HL-60/S4 (cell line): Measurements from ENCODE around the gene MYO7B.
"Not testable (repeated sequence)": the region's sequence is repeated elsewhere in the genome, so short reads cannot be mapped to it uniquely, and the experiment has no call there.

Experiments used
- in situ Hi-C: fragments of 300-500 bp; cut with MboI; formaldehyde crosslinking; loops from 2 replicates; pipeline ENCODE4 v1.14.3; 2022; ENCODE audit warnings: low sequenced_read_pairs

Gene MYO7B

DNA sequence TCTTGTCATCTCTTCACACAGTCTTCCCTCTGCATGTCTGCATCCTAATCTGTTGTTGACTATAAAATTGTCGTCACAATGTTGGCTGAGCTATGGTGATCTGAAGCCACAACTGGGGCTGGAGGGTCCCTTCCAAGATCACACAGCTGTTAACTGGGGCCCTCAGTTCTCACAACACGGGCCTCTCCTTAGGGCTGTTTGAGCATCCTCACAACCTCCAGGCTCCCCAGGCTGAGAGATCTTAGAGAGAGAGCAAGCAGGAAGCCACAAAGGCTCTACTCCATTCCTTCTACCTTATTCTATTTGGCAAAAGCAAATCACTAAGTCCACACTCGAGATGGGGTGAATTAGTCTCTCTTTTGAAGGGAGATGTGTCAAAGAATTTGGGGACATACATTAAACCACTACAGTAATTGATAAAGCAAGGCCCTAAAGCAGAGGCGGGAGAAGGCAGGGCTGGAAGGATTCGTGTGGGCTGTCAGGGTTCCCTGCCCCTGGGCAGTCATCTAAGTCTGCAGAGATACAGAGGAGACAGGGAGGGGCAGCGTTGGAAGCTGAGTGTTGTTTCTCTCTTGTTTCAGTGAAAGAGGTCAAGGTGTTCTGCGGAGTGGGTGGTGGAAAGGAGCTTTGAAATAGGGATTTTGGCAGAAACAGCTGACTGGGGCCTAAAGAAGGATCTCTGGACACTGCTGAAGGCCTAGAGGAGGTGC is 15.9 kb downstream of the MYO7B start:
- in situ Hi-C loops, result no loop called here

DNA sequence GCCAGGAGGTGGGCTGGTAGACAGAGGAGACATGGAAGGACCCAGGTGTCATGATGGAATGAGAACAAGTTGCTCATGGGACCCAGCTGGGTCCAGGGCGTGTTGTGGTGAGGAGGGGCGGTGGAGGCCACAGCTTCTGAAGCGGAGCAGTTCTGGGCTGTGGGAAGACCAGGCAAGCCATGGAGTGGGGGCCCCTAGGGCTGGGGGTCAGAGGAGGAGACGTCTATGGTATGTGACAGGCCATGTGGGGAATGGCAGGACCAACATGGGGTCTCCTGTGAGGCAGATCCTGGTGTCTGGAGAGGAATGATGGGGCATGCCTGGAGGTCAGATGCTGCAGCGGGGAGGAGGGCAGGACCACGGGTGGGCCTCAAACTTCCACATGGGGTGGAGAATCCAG is 16.9 kb downstream of the MYO7B start:
- in situ Hi-C loops, result no loop called here

GRCh38 chr2:127552846-127553245 is 17.4 kb downstream of the MYO7B start:
- in situ Hi-C loops, result no loop called here

DNA sequence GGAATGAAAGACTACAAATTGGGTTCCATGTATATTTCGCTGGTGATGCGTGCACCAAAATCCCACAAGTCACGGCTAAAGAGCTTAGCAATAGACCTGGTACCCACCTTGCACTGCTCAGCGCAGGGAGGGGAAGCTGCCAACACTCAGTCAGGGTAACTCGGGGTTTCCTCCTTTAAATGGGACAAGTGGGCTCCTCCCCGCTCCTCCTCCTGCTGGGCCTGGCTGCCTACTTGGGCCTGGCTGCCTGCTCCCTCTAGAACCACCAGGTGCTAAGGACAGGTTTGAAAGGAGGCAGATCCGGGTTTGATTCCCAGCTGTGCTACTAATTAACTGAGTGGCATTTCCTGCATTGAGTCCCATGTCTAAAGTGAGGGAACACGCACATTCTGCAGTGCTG is 23.4 kb downstream of the MYO7B start:
- in situ Hi-C loops, result no loop called here

GRCh38 chr2:127559454-127559853 is 24.0 kb downstream of the MYO7B start:
- in situ Hi-C loops, result no loop called here

GRCh38 chr2:127560201-127560930 is 24.9 kb downstream of the MYO7B start:
- in situ Hi-C loops, result no loop called here

DNA sequence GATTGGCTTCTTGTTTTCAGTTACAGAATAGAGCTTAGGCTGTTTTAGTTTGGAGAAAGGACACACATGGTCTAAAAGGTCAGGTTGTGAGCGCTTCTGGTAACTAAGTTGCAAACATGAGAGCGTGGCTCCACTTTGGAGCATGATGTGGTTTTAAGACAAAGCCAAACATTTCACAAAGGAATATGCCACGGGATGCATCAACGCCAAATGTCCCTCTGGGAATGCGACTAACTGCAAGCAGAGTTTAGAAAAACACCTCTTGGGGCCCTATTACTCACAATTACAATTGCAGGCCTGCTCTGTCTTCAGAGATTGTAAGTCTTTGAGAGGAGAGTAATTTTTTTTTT is 25.4 kb downstream of the MYO7B start:
- in situ Hi-C loops, result no loop called here

DNA sequence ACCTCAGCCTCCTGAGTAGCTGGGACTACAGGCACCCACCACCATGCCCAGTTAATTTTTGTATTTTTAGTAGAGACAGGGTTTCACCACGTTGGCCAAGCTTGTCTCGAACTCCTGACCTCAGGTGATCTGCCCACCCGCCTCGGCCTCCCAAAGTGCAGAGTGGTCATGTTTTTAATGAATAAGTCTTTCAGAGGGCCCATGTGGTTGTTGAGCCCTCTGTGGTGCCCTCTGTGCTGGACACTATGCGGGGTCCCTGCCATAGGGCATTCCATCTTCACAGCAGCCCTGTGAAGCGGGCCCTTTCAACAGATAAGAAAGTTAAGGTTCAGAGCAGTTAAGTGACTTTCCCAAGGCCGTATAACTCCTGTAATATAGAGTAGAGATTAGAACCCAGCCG is 25.9 kb downstream of the MYO7B start:
- in situ Hi-C loops, result no loop called here

DNA sequence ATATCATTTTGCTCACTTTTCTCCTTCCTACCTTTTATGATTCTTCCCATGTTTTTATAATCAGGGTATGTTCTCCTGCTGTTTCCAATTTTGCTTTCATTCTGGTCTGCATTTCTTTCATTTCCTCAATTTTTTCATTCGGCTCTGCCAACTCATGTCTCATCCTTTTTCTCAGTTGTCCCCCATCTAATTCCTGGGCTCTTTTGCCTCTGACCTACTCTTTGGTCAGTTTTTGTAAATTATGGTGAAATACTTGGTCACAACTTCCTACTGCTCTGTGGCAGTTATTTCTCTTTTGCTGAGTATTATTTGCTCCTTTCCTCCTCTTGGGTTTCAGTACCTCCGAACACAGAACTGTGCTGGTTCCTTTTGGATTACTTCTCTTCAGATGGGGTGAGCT is 27.5 kb downstream of the MYO7B start:
- in situ Hi-C loops, result no loop called here

GRCh38 chr2:127563458-127564428 is 28.3 kb downstream of the MYO7B start:
- in situ Hi-C loops, result no loop called here

DNA sequence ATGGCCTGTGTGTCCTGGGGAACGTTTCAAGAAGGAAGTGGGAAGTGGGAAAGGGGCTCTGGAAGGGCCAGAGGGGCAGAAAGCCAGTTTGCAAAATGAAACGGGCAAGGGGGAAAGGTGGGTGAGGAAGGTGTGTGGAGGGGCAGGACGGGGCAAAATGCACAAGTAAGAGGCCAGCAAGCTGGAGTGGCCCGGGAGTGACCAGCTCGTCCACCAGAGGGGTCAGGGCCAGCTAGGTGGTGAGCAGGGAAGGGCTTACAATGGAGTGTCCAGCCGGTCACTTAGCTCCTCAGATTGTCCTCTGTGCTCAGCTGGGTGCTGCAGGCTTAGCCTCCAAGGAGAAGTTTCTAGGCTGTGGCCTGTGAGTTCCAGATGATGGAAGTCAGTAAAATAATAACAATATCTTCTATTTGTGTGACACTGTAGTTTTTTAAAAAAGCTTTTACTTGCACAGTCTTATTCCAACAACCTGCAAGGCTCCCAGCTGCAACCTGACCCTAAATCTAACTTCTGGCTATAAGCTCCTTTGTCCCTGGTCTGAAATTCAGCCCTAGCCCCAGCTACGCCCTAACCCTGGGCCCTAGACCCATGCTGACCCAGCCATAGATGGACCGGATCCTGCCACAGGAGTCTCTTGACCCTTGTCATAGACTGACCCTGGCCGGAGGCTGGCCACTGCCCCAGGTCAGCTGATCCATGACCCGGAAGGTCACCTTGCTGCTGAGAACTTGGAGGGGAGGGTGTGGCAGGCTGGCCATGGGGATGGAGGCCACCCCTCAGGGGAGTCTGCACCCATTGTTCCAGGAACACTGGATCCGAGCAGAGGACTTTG is 29.2 kb downstream of the MYO7B start:
- in situ Hi-C loops, result no loop called here

GRCh38 chr2:127565261-127566138 is 30.0 kb downstream of the MYO7B start:
- in situ Hi-C loops, result no loop called here

DNA sequence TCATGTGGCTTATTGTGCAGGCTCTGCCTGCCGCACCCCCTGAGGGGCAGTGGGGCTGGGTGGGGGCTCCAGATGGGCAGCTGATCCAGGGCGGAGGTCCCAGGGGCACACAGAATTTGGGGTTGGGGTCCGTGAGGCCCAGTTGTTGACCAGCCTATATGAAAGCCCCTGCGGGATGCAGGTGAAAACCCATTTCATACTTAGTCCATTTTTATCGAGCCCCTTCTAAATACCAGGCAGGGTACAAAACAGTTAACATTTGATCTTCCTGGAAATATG is 30.6 kb downstream of the MYO7B start:
- in situ Hi-C loops, result no loop called here

GRCh38 chr2:127566576-127566975 is 31.1 kb downstream of the MYO7B start:
- in situ Hi-C loops, result no loop called here

GRCh38 chr2:127567351-127567854 is 31.9 kb downstream of the MYO7B start:
- in situ Hi-C loops, result no loop called here

DNA sequence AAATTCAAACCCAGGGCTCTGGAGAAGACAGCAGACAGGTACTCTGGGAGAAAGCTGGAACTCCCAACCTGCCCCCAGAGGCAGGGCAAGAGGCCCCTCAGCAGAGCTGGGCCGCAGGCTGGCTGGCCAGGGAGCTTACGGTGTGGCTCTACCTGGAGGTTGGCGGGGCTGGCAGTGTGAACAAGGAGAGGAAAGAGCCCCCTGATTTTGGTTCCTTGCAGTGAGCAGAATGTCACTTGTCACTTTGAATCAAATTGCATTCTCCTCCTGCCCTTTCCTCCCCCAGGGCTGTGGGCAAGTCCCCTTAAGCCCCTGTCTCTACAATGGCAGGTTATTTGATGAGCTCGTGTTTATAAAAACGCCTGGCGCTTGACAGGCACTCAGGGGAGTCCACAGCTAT is 32.6 kb downstream of the MYO7B start:
- in situ Hi-C loops, result no loop called here

DNA sequence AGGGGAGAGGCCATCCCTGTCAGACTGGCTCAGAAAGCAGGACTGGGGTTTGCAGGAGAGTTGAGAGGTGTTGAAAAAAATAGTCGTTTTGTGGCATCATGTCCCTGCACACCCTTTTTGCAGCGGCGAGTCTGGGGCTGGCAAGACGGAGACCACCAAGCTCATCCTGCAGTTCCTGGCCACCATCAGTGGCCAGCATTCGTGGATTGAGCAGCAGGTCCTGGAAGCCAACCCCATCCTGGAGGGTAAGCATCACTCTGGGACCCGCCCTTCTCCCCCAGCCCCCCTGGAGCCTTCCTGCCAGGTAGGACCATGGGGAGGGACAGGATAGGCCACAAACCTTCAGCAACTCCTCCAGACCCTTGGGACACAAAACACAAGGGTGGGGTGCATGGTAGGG is 34.2 kb downstream of the MYO7B start:
- in situ Hi-C loops, result no loop called here

DNA sequence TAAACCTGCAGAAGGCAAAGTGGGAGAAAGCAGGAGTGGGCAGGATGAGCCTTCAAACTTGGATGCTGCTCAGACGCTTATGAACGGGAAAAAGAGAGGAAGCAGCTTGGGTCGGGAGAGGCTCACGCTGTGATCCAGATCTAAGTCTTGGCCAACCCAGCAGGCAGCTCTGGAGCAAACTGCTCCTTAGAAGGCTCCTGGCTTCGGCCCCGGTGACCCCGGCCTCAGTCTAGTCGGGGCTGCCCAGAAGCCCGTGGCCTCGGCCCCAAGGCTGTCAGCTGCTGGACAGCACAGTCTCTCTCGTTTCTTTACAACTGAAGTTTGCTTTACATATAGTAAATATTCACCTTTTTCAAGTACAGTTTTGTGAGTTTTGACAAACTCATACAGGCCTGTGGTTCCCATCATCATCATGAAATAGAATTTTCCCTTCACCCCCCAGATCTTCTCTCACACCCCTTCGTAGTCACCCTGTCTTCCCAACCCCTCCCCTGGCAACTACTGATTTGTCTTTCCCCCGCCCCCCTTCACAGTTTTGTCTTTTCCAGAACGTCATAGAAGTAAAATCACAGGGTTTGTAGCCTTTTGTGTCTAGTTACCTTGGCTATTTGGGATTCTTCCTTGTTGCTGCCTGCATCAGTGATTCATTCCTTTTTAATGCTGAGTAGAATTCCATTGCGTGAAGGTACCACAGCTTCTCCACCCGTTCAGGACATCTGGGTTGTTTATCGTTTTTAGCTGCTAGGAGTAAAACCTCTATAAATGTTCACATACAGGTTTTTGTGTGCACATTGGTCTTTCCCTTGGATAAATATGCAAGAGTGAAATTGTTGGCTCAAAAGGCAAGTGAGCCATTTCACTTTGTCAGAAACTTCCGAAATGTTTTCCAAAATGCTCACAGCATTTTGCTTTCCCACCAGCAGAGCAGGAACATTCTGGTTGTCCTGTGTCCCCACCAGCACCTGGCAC is 35.1 kb downstream of the MYO7B start:
- in situ Hi-C loops, result no loop called here

- in situ Hi-C loops, result not testable (repeated sequence)
Observed at GRCh38 chr2:127572352-127572751, 36.9 kb downstream of the MYO7B start.
